ENCODE results near the gene PHRF1.
"Not testable (repeated sequence)": the region's sequence is repeated elsewhere in the genome, so short reads cannot be mapped to it uniquely, and the experiment has no call there.

PHRF1 gene

DNA sequence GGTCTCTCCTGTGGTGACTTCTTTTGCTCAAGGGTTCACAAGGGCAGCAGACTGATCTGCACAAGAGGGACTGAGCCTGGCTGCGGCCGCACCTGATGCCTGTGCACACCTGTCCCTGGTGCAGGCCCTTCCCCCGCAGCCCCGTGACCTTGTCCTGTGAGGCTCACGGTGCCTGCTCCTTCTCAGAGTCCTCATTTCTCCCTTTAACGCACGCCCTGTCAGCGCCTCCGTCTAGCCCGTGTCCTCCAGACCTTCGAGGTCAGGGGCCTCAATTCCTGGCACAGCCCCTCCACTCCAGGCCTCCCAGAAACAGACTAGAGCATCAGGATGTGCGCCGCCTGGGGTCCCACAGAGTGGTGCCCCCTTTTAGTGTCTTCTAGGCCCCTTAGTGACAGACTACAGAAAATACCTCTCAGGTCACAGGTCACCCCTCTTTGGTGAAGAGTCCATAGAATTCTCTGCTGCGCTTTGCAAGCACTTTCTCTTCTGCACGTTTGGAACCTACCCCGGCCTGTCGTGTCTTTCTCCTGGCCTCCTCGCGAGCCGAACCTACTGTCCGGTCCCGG, 59.8 kb downstream of the PHRF1 start:
- no peak for DNase-seq (ENCODE audit: low spot score)

DNA sequence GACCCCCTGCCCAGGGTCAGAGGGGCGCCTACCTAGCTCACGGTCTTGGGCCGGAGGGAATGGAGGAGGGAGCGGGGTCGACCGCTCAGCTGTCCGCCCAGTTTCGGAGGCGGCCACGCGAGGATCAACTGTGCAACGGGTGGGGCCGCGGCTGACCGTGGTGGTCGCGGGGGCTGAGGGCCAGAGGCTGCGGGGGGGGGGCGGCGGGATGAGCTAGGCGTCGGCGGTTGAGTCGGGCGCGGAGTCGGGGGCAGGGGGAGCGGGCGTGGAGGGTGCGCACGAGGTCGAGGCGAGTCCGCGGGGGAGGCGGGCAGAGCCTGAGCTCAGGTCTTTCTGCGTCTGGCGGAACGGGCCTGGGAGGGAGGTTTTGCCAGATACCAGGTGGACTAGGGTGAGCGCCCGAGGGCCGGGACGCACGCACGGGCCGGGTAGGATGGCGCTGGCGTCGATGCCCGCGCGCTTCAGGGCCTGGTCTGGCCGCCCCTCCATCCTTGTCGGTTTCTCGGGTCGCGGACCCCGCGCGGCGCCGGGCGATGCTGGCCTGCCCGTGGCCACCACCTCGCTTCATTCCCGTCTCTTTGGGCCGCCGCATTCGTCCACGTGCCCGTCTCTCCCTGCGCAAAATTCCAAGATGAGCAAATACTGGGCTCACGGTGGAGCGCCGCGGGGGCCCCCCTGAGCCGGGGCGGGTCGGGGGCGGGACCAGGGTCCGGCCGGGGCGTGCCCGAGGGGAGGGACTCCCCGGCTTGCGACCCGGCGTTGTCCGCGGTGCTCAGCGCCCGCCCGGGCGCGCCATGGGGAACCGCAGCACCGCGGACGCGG, 60.5 kb downstream of the PHRF1 start, which contains the start of gene DRD4:
TSS of gene DRD4 (plus strand) at position 759 of the 822 bp plus-strand sequence. CDS start at position 795, 36 bp downstream.
- no peak for DNase-seq (ENCODE audit: low spot score)

DNA sequence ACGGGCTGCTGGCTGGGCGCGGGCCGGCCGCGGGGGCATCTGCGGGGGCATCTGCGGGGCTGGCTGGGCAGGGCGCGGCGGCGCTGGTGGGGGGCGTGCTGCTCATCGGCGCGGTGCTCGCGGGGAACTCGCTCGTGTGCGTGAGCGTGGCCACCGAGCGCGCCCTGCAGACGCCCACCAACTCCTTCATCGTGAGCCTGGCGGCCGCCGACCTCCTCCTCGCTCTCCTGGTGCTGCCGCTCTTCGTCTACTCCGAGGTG, 61.0 kb downstream of the PHRF1 start:
- DNase-seq (ENCODE audit: low spot score) = no peak

DNA sequence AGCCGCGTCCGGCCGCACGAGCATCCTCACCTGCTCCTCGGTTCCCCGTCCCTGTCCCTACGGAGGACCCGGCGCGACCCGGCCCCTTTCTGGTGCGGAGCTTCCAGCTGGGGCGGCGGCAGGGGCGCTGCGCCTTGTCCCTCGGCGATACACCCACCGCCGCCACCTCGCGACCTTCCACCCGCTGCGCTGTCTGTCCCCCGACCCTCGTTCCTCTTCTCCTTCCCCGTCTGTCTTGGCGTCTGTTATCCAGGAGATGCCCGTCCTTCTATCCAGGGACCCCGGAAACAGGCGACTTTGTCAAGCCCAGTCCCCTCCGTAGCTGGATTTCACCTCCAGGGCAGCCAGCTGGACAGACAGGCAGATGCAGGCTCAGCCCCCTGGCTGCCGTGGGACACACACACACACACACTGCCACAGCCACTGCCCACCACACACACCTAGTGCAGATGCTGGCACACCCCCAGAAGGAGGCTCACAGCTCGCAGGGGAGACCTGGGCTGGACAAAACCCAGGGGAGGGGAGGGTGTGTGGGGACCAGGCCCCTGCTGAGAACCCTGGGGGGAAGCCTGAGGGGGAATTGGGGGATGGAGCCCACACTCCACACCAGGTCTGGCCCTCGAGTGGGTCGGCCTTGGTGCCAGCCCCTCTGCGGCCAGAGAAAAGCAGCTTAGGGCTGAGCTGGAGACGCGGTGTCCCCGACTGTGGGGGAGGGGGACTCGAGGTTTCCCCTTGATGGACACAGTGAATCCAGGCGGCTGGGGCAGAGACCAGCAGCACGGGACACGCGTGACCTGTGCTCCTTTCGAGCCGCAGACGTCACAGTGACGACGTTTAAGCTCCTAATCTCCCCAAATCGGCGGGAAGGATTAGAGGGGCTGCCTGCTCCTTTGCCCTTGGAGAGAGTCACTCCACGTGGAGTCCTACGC, 61.6 kb downstream of the PHRF1 start:
- DNase-seq (ENCODE audit: low spot score) = no peak

DNA sequence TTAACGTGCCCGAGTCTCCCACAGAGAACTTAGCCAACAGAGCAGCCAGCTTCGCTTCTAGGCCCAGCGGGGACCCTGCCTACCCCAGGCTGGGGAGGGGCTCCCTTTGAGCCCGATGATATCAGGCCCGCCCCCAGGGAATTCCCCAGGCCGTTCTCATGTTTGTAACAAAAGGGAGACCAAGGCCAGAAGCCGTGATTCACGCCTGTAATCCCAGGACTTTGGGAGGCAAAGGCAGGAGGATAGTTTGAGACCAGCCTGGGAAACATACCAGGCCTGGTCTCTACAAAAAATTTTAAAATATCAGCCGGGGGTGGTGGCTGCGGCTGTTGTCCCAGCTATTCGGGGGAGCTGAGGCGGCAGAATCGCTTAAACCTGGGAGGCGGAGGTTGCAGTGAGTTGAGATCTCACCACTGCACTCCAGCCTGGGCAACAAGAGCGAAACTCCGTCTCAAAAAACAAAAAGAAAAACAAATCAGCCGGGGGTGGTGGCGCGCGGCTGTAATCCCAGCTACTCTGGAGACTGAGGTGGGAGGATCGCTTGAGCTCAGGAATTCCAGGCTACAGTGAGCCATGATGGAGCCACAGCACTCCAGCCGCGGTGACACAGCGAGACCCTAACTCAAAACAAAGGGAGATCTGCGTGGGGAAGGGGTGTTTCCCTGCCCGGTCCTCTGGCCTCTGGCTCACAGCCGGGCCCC, 62.5 kb downstream of the PHRF1 start:
- no peak for DNase-seq (ENCODE audit: low spot score)

DNA sequence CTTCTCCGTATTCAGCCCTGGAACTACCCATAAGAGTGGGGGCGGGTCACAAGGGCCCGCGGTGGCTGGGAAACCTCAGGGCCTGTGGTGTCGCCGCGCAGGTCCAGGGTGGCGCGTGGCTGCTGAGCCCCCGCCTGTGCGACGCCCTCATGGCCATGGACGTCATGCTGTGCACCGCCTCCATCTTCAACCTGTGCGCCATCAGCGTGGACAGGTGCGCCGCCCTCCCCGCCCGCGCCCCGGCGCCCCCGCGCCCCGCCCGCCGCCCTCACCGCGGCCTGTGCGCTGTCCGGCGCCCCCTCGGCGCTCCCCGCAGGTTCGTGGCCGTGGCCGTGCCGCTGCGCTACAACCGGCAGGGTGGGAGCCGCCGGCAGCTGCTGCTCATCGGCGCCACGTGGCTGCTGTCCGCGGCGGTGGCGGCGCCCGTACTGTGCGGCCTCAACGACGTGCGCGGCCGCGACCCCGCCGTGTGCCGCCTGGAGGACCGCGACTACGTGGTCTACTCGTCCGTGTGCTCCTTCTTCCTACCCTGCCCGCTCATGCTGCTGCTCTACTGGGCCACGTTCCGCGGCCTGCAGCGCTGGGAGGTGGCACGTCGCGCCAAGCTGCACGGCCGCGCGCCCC, 63.2 kb downstream of the PHRF1 start:
- no peak for DNase-seq (ENCODE audit: low spot score)

DNA sequence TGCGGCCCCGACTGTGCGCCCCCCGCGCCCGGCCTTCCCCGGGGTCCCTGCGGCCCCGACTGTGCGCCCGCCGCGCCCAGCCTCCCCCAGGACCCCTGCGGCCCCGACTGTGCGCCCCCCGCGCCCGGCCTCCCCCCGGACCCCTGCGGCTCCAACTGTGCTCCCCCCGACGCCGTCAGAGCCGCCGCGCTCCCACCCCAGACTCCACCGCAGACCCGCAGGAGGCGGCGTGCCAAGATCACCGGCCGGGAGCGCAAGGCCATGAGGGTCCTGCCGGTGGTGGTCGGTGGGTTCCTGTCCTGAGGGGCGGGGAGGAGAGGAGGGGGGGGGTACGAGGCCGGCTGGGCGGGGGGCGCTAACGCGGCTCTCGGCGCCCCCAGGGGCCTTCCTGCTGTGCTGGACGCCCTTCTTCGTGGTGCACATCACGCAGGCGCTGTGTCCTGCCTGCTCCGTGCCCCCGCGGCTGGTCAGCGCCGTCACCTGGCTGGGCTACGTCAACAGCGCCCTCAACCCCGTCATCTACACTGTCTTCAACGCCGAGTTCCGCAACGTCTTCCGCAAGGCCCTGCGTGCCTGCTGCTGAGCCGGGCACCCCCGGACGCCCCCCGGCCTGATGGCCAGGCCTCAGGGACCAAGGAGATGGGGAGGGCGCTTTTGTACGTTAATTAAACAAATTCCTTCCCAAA, 63.9 kb downstream of the PHRF1 start:
- no peak for DNase-seq (ENCODE audit: low spot score)

DNA sequence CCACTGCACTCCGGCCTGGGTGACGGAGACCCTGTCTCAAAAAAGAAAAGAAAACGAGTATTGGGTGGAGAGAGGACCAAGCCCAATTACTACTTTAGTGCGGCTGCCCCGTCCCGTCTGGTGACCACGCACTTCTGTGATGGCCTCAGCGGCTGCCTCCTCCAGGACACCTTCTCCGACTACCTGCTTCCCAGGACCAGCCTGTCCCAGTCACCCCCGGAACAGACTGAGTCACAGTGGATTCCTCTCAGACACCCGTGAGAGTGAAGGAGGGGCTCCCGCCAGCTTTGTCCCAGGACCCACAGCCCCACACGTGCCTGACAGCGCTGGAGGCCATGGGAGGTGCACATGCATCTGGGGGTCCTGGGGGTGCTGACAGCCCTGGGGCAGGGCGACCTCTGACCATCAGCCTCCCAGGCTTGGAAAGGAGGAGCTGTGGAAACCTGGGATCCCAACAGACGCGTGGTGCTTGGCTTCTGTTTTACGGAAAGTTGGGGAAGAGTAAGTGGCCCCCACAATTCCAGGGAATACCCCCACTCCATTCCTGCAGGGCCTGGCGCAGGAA, 65.6 kb downstream of the PHRF1 start:
- DNase-seq (ENCODE audit: low spot score) = no peak

DNA sequence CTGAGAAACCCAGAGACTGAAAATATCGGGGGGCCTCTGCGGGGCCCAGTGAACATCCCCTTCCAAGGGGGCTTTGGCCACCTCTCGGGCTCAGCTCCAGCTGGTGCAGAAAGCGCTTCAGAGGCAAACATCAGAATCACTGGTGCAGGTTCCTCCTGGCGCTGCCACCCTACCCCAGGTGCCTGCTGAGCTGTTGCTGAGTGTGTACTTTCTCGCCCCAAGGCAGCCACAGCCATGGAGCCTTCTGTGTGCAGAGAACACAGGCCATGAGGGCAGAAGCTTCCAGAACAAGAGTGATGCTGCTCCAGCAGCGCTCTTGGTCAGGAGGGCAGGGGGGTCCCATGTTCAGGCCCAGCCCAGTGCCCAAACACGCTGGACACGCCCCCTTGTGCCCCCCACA, 67.1 kb downstream of the PHRF1 start:
- no peak for DNase-seq (ENCODE audit: low spot score)

DNA sequence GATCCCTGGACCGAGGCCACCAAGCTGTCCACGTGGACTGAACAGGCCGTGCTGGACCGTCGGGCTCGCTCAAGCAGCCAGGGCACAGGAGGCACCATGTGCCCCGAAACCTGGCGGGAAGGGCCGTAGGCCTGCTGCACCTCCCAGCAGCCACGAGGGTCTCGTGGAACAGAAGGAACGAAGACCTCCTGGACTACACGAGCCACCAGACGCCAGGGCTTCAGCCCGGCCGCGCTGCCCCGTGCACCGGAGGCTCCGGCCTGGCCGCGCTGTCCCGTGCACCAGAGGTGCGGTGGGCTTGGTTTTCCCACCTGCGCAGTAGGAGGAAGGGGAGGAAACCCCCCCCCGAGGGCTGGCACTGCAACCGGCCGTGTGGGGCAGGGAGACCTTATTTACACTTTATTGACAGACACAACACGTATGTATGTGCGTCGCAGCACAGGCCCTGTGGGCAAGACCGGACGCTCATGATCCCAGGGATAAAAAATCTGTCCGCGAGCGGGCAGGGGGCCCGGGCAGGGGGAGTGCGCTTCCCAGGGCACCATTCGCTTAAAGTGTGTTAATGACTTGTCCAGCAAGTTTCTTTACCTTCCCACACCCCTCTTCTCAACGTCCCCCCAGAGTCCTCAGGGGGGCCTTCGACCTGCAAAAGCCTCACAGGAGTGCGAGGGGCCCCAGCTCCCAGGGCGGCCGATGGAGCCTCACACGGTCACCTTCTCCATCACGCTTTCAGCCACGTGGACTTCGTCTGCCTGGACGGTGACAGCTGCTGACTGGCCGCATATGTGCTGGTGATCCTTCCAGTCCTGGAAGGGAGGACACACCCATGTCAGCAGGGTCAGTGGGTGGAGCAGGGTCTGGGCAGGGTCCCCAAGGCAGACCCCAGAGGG, 67.8 kb downstream of the PHRF1 start:
- DNase-seq (ENCODE audit: low spot score) = no peak

DNA sequence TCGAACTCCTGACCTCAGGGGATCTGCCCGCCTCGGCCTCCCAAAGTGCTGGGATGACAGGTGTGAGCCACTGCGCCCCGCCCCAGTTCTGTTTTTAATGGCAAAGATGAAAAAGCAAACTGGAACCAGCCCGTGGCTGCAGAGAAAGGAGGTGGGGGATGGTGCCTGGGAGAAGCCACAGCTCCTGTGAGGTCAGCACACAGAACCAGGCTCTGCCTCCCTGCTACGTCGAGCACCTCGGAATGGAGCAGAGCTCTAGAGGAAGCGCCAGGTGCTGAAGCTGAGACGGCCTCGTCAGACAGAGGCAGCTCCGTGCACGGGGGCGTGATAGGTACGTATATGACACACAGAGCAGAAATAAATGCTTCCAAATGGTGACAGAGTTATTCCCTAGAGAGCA, 69.3 kb downstream of the PHRF1 start:
- DNase-seq (ENCODE audit: low spot score) = no peak

DNA sequence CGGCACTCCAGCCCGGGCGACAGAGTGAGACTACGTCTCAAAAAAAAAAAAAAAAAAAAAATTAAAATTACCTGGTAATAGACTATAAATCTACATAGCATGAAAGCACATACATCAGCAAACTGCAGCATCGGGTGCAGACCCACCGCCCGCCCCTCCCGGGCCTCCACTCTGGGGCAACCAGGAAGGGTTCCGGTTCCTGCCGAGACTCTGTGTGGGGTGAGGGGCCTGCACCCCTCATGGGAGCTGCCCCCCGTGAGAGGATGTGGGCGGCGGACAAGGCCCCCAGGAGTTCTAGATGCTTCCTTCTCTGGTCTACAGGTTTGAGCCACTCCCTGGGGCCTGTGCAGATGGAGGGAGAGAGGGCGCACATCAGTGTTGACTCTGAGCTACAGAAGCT, 69.9 kb downstream of the PHRF1 start:
- DNase-seq (ENCODE audit: low spot score) = no peak

DNA sequence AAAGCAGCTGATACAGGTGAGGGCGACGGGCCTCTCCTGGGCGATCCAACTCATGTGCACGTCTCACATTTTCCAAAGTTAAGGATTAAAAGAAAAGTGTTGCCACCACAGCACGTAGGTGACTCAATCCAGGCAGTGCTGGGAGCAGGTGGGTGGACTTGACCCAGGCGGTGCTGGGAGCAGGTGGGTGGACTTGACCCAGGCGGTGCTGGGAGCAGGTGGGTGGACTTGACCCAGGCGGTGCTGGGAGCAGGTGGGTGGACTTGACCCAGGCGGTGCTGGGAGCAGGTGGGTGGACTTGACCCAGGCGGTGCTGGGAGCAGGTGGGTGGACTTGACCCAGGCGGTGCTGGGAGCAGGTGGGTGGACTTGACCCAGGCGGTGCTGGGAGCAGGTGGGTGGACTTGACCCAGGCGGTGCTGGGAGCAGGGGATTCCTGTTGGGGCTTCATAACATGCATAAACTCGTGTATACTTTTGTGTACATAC, 71.4 kb downstream of the PHRF1 start:
- peak; percentile 47 for DNase-seq (ENCODE audit: low spot score)

DNA sequence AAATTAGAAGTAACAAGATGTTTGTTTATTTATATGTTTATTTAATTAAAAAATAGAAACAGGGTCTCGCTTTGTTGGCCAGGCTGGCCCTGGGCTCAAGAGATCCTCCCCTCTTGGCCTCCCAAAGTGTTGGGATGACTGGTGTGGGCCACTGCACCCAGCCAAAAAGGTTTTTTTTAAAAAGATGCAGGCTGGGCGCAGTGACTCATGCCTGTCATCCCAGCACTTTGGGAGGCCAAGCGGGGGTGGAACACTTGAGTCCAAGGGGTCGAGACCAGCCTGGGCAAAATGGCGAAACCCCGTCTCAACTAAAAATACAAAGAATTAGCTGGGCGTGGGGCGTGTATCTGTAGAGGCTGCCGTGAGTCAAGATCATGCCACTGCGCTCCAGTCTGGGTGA, 74.2 kb downstream of the PHRF1 start:
- DNase-seq (ENCODE audit: low spot score) = no peak

DNA sequence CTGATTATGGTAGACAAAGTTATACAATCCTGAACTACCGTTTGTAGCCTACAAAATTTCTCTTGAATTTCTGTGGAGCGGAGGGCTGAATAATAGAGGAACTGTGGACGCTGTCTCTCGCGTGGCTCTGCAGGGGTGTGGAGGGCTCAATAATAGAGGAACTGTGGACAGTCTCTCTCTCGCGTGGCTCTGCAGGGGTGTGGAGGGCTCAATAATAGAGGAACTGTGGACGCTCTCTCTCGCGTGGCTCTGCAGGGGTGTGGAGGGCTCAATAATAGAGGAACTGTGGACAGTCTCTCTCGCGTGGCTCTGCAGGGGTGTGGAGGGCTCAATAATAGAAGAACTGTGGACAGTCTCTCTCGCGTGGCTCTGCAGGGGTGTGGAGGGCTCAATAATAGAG, 76.9 kb downstream of the PHRF1 start:
- not testable (repeated sequence) for DNase-seq (ENCODE audit: low spot score)

DNA sequence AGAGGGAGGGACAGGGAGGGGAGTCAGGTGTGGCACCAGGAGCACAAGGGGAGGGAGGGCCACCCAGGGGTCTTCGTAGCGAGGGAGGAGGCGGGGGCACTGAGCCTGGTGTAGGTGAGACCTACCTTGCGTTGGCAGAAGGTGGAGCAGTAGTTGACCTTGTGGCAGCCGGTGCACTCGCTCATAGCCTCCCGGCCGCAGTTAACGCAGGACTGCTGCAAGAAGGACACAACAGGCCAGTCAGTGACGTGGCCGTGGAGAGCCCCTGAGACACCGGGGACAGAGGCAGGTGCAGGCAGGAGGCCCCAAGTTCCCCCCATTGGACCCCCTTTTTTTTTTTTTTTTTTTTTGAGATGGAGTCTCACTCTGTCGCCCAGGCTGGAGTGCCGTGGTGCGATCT, 77.6 kb downstream of the PHRF1 start:
- no peak for DNase-seq (ENCODE audit: low spot score)

DNA sequence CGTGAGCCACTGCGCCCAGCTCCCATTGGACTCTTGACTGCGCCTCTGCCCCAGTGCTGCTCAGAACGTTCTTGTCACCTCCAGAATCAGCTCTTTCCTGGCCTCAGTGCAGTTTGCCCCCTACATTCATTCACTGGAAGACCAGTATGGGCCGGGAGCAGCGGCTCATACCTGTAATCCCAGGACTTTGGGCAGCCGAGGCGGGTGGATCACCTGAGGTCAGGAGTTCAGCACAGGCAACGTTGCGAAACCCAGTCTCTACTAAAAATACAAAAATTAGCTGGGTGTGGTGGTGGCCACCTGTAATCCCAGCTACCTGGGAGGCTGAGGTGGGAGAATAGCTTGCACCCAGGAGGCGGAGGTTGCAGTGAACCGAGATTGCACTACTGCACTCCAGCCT, 78.2 kb downstream of the PHRF1 start:
- DNase-seq (ENCODE audit: low spot score) = not testable (repeated sequence)

DNA sequence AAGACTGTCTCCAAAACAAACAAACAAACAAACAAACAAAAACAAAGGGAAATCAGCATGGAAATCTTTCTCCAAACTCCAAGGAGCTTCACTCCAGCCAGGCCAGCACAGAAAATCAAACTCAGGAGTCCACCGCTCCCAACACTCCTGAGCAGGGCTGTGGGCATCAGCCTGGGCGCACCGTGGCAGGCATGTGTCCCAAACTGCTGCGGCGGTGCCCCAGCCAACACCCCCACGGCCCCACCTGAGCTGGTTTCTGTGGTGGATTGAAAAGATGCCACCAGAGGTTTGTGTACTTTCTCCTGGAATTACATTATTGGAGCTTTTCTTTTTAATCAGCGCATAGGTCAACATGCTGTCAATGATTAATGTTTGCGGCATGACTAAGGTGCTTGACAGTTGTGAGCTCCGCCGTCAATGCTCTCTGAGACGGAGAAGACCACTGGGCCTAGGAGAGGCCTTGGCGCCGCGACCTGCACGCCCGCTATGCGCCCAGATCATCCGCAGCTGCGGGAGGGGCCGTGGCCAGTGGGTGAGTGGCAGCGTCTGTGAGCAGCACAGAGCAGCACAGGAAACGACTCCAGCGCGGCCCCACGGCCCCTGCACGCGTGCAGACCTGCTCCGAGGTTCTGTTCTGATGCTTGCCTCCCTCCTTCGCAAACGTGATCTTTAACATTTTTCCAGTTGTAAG, 78.9 kb downstream of the PHRF1 start:
- peak; percentile 89 for DNase-seq (ENCODE audit: low spot score)

DNA sequence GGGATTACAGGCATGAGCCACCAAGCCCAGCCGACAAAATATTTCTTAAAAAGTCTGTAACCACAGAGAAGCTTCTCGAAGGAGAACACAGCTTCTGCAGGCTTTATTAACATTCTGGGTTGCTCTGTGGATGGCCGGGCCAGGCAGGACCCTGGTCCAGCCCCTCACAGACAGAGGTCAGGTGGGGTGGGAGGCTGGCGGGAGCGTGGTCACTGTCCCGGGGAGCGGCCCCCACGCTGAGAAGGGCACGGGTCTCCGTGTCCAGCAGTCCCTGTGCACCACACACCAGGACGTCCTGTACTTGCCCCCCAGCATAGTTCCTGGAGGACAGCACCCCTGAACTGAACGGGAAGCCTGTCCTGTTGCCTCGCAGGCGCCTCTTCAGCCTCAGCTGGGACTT, 80.2 kb downstream of the PHRF1 start:
- no peak for DNase-seq (ENCODE audit: low spot score)

Measured in kidney tubule cell (primary cell).